Chondrocyte (in vitro differentiated cells): ENCODE results near the gene CHURC1. TPM values are rescaled to one million over a fixed set of nuclear protein-coding genes. Genes with fewer than 3 reads are reported as not detected.

Experiments
- DNase-seq: peaks from one replicate; pipeline ENCODE4 v3.0.0; 2021; ENCODE audit warnings: mixed read lengths, low spot score
- H3K27ac Mint-ChIP-seq: one replicate; pipeline ENCODE4 v1.8.0; 2021; ENCODE audit warnings: mild to moderate bottlenecking, moderate library complexity, mixed read lengths; ENCODE audit not compliant: unreplicated experiment
- H3K27me3 Mint-ChIP-seq: 2 replicates; pipeline ENCODE4 v1.8.0; 2021; ENCODE audit warnings: low read depth, mixed read lengths
- H3K36me3 Mint-ChIP-seq: 2 replicates; pipeline ENCODE4 v1.8.0; 2021; ENCODE audit warnings: low read depth, mixed read lengths
- H3K4me1 Mint-ChIP-seq: 2 replicates; pipeline ENCODE4 v1.8.0; 2021; ENCODE audit warnings: low read depth, mild to moderate bottlenecking, mixed read lengths
- H3K4me3 Mint-ChIP-seq: one replicate; pipeline ENCODE4 v1.8.0; 2021; ENCODE audit warnings: mild to moderate bottlenecking, moderate library complexity, mixed read lengths; ENCODE audit not compliant: unreplicated experiment
- H3K9me3 Mint-ChIP-seq: 2 replicates; pipeline ENCODE4 v1.8.0; 2021; ENCODE audit warnings: low read depth, mixed read lengths
- CTCF ChIP-seq: fragments of 200-600 bp; sonication (generic); IDR thresholded peaks from 2 replicates; pipeline ENCODE4 v1.5.0; 2021; ENCODE audit warnings: antibody characterized with exemption, mild to moderate bottlenecking, moderate library complexity
- total RNA-seq: library from RNA; stranded (reverse); gene quantifications from 3 replicates; pipeline ENCODE4 v1.2.1, GENCODE V29; 2021

CHURC1 gene
- total RNA-seq, 1 donor from 2014 or later: 46.9 TPM

DNA sequence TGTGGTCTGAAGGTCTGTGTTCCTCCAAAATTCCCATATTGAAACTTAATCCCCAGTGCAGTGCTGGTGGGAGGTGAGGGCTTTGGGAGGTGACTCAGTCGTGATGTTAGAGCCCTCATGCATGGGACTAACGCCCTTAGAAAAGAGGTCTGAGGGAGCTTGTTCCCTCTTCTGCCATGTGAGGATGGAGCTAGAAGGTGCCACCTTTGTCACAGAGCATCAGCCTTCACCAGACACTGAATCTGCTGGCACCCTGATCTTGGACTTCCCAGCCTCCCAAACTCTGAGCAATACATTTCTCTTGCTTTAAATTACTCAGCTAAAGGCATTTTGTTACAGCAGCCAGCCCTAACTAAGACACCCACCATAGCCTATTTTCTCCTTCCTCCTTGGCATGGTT, 43.9 kb downstream of the CHURC1 start:
- Mint-ChIP-seq H3K9me3 (no peaks in the 10 kb centered on the region), H3K4me3 (no peak overlapping the region), H3K27ac (no peak overlapping the region), H3K27me3 (no peaks in the 10 kb centered on the region), H3K36me3 (peaks cover 5% of the 10 kb centered on the region), H3K4me1 (peaks cover 13% of the 10 kb centered on the region)
- no peak for TF ChIP-seq CTCF
- DNase-seq: no peak

DNA sequence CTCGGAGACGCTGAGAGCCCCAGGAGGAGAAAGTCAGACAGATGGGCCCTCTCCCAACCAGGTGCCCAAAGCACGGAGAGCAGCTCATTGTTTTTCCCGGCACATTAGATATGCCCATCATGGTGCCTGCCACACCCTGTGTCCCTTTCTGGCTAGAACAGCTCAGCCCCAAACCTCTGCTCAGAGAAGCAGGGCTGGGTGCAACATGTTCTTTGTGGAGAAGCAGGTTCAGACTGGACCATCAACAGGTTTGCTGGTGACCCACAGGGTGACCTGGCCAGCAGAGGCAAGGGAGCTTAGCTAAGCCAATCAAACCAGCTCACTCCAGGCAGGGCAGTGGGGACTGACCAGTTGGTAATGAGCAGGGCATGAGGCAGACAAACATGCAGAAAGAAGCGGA, 44.5 kb downstream of the CHURC1 start:
- TF ChIP-seq CTCF: no peak
- Mint-ChIP-seq H3K27ac (peak overlapping the region; percentile 8), H3K9me3 (no peaks in the 10 kb centered on the region), H3K36me3 (peaks cover 5% of the 10 kb centered on the region), H3K4me1 (peaks cover 16% of the 10 kb centered on the region), H3K4me3 (no peak overlapping the region), H3K27me3 (no peaks in the 10 kb centered on the region)
- no peak for DNase-seq

GRCh38 chr14:64960762-64961276, 46.6 kb downstream of the CHURC1 start:
- no peaks in the 10 kb centered on the region for H3K9me3 Mint-ChIP-seq

DNA sequence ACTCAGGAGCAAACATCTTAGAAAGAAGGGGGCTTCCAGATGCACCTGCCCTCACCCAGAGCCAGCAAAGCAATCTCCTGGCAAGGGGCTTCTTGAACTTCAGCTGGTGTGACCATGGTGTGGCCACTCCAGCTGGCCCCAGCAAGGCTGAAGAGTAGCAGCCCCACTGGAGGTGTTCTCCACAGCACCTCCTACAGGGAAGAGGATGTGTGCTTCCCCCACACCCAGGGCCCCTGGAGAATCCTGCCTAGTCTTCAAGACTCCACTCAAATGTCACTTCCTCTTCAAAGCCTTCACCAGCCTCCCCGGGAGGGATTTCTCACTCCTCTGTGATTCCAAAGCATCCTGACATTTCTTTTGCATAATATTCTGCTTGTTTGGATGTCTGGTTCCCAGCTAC, 49.4 kb downstream of the CHURC1 start:
- peak; percentile 22 for TF ChIP-seq CTCF
- Mint-ChIP-seq H3K27me3 (no peaks in the 10 kb centered on the region), H3K4me3 (no peak overlapping the region), H3K9me3 (no peaks in the 10 kb centered on the region), H3K36me3 (peaks cover 5% of the 10 kb centered on the region), H3K27ac (no peak overlapping the region), H3K4me1 (peaks cover 39% of the 10 kb centered on the region)
- DNase-seq: no peak

More at GRCh38 chr14:64960762-64961276, 46.6 kb downstream of the CHURC1 start:
- TF ChIP-seq CTCF: peak; percentile 35
- no peak for DNase-seq
- H3K36me3 Mint-ChIP-seq: peaks cover 3% of the 10 kb centered on the region
- no peak overlapping the region for H3K27ac Mint-ChIP-seq
- H3K4me3 Mint-ChIP-seq: no peak overlapping the region
- no peaks in the 10 kb centered on the region for H3K27me3 Mint-ChIP-seq
- peaks cover 20% of the 10 kb centered on the region for H3K4me1 Mint-ChIP-seq

DNA sequence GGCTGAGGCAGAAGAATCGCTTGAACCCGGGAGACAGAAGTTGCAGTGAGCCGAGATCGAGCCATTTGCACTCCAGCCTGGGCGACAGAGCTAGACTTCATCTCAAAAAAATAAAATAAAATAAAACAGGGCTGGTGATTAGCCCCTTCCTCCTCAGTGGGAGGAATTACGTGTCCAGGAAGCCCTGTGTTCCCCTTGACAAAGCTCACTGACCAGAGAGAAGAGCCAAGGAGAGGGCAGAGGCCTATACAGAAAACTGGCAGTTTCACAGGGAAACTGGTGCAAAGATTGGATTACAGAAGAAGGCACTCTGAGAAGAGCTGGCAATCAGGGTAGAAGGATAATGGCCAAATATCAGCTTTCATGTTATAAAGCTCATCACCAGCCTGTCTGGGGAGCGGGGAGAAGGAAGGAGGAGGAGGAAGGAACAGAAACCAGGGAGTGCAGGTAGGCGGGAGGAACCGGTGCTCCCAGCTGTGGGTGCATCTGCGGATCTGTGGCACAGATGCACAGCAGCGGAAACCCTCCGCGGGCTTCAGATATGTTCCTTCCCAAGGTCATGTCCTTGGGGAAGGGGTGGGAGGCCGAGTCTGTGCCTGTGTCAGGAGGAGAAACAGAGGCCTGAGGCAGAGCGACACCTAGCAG, 51.2 kb downstream of the CHURC1 start:
- Mint-ChIP-seq H3K9me3 (no peaks in the 10 kb centered on the region), H3K36me3 (peaks cover 5% of the 10 kb centered on the region), H3K4me3 (no peak overlapping the region), H3K4me1 (peaks cover 51% of the 10 kb centered on the region), H3K27ac (no peak overlapping the region), H3K27me3 (no peaks in the 10 kb centered on the region)
- no peak for DNase-seq
- TF ChIP-seq CTCF: no peak
